Stimulated activated CD4-positive, alpha-beta T cell treated with anti-CD3 and anti-CD28 coated beads, Interleukin-4, amount 100 ng/mL, for 48 hours (primary cell): Measurements from ENCODE around the gene TM4SF1.
"Not testable (repeated sequence)": the region's sequence is repeated elsewhere in the genome, so short reads cannot be mapped to it uniquely, and the experiment has no call there.

Source experiments
- DNase-seq, 2 donors: peaks; one replicate each; pipeline ENCODE4 v3.0.0-alpha.2; 2020; ENCODE audit warnings: low read depth in 2 of 2

TM4SF1 gene

GRCh38 chr3:149343951-149344350 is 33.5 kb downstream of the TM4SF1 start:
- no peak for DNase-seq

GRCh38 chr3:149342413-149343380 is 34.8 kb downstream of the TM4SF1 start:
- no peak for DNase-seq

- no peak for DNase-seq
Observed at GRCh38 chr3:149340310-149340933, 37.0 kb downstream of the TM4SF1 start.

- no peak for DNase-seq
Observed at GRCh38 chr3:149339931-149340309, 37.5 kb downstream of the TM4SF1 start.

- not testable (repeated sequence) for DNase-seq
Observed at GRCh38 chr3:149337486-149337885, 40.0 kb downstream of the TM4SF1 start.

GRCh38 chr3:149336925-149337324 is 40.5 kb downstream of the TM4SF1 start:
- no peak for DNase-seq

- no peak for DNase-seq
Observed at GRCh38 chr3:149333176-149333859, 44.1 kb downstream of the TM4SF1 start, which contains the start of gene TM4SF18. Gene TM4SF18 (minus strand): TSS chr3:149333636. CDS start chr3:149333382, 254 bp downstream.

- no peak for DNase-seq
Observed at GRCh38 chr3:149332771-149333170, 44.7 kb downstream of the TM4SF1 start.

GRCh38 chr3:149332227-149332765 is 45.2 kb downstream of the TM4SF1 start:
- DNase-seq = no peak

- no peak for DNase-seq
Observed at GRCh38 chr3:149331396-149331795, 46.1 kb downstream of the TM4SF1 start.

- DNase-seq = no peak
Observed at GRCh38 chr3:149330609-149331331, 46.7 kb downstream of the TM4SF1 start.

- DNase-seq = no peak
Observed at GRCh38 chr3:149327156-149327555, 50.3 kb downstream of the TM4SF1 start.

- no peak for DNase-seq
Observed at GRCh38 chr3:149325581-149325980, 51.9 kb downstream of the TM4SF1 start.

GRCh38 chr3:149324332-149324731 is 53.1 kb downstream of the TM4SF1 start:
- no peak for DNase-seq

GRCh38 chr3:149321640-149322039 is 55.8 kb downstream of the TM4SF1 start:
- DNase-seq = no peak

- DNase-seq = no peak
Observed at GRCh38 chr3:149321136-149321535, 56.3 kb downstream of the TM4SF1 start.

GRCh38 chr3:149319750-149320149 is 57.7 kb downstream of the TM4SF1 start:
- DNase-seq = no peak
